ENCODE data around the gene ADGRL3.

GRCh38 chr4:61202638-61203435, 2.7 kb downstream of the ADGRL3 start:
- TF ChIP-seq CTCF (IDR thresholded peaks at IDR 0.05) (no peak), POLR2A (IDR thresholded peaks at IDR 0.05) (peak in 1 of 2 donors; percentile 39)

Measured in adrenal gland (tissue), 5 donors.